ENCODE data around the gene PDE4D.
"Not testable (repeated sequence)": the region's sequence is repeated elsewhere in the genome, so short reads cannot be mapped to it uniquely, and the experiment has no call there.

The PDE4D gene

DNA sequence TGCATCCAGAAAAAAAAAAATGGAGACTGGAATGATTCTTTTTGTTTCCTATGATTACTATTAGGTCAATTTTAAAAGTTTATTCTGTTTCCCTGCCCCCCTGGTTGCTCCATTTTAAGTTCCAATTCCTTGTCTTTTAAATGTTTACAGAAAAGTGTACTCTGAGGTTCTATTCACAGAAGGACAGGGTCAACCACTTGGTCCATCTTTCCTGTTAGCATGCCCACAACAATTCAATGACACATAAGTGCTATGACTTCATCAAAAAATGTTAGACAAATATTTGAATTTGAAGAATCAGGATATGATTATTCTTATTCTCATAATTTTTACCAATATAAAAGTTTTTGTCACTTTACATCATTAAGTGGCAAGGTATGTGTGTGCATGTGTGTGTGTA is 123.7 kb downstream of the PDE4D start:
- DNase-seq = no peak

DNA sequence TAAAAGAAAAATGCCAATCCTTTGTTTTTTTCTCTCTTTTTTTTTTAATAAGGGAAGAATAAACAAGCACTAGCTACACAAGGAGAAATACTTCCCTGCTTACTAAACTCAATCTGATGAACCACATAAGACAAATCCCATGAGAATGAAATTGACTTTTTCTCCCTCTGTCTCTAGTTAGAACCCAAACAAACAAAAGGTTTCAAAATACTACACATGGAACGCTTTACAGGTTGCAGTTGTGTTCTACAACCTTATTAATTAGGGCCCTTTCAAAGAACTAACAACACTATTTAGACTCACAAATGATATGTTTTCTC is 124.5 kb downstream of the PDE4D start:
- DNase-seq = no peak

DNA sequence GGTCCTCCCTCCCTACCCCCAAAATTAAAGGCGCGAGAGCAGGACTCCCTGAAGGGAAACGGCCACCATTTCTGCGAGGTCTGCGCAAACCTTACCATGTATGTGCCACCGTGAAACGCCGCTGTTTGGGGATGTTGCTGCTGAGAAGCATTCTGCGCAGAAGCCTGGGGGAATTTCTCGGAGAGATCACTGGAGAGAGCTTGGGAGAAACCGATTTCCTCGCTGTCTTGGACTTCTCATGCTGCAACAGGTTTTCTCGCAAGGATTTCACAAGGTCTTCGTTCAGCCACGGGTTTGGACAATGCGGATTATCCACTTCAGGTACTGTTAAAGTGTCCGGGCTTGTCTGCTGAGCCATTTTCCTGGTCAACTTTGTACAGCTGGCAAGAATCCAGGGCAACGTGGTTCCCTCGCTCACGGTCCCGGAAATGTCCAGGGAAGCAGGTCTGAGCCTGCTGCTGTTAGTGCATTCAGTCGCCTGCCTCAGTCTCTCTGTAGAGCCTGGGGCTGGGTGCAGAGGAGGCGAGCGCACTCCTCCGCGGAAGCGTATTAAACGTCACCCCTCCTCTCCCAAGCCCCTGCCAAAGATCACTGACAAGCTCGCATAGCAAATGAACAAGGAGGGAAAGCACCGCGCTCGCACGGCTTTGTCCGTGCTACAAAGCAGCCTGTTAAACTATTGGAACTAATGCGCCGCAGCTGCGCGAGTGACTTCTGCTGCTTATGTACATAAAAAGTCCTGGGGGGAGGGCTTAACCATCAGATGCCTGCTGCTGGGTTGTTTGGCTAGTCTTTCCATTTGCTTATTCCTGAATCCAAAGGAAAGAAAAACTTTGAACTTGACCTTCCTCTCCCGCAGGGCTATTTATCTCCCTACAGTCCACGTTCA is 125.1 kb downstream of the PDE4D start:
- DNase-seq = peak in 27 of 58 donors; percentile 6 to 66 (median 29)

DNA sequence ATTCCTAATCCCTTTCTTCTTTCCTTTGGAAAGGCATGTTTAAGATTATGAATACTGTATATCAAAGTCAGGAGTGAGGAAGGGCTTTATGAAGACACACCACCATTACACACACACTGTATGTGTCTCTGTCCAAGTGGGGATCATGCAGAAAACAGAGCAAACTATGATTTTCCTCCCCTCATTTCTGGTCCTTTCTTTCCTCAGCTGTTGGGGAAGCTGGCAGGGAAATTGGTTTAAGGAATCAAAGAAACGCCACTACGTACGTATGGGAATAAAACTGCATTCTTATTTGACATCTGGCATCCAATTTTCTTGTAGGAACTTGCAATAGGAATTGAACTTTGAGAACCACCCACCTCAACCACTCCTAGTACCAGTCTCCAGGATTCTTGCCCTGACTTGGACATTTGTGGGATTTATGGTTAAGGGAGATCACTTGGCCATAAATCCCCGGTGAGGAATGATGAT is 125.8 kb downstream of the PDE4D start:
- DNase-seq = no peak

DNA sequence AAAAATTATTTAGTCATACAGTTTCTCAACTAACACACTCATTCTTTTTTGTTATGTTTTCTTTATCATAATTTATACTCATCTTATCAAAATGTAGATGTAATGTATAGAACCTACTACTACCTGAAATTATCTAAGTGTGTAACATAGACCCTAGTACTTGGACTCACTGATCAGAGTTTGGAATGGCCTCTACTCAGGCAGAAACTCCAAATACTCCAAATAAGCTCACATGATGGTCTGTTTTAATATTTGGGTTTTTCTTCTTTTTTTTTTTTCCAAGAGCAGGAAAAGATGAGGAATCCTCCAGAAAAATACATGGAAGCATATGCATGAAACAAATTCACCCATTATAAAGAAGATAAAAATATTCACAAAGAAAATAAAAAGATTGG is 126.3 kb downstream of the PDE4D start:
- DNase-seq = no peak

DNA sequence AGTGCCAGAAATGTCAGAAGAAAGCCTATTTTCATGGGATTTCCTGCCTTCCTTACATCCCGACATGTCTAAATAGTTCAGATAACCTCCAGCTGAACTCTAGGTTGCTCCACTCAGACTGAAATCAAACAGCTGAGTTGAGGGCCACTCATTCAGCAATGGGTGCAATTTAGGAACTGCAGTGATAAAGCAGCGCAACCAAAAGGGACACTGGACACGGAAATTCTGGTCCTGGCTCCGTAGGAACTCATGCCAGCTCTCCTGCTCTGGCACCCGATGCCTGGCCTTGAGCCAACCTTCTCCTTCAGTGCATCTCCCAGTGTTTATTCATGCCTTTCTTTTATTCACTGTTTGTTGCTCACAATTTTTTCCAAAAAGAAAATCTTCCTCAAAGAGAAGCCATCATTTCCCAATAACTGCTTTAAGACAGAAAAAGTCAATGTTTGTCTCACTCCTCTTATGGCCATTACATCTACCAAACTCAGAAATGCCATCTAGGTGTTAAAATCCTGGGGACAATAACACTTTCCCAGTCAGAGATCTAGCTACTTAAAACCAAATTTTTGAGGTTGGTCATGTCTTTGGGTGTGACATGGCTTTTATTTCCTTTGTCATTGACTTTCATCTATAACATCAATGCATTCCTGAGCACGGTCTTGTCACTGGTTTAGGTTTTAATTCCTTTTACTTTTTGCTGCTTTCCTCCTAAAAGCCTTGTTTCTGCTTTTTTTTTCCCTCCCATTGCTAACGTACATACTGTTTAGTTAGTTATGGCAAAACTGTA is 126.9 kb downstream of the PDE4D start:
- peak in 5 of 58 donors; percentile 1 to 62 (median 11) for DNase-seq

DNA sequence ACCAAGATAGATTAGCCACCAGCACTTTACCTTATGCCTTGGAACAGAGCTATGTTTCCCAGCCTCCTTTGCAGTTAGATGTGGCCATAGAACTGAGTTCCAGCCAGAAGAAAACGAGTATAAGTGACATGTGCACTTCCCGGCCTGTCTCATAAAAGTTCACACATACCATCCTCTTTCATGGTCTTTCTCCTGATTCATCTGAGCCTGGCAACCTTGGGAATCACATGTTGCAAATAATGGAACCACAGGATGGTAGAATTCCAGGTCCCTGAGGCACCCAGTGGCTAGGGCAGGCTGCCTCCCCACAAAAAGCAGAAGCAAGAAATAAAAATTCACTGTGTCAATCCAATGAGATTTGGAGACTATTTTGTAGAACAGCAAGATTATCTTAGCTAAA is 128.1 kb downstream of the PDE4D start:
- DNase-seq = no peak

DNA sequence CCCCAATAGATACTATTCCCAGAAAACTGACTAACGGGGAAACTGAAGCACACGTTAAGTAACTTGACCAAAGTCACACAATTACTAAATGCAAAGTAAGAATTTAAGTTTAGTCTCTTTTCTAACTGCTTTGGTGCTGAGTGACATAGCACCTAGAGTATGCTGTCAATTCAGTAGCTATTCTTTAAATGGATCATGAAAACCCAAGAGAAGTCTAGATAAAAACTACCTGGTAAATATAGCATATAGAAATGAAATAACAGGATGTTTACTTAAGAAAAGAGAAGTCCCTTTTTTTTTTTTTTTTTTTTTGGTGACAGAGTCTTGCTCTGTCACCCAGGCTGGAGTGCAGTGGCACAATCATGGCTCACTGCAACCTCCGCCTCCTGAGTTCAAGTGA is 129.2 kb downstream of the PDE4D start:
- no peak for DNase-seq

DNA sequence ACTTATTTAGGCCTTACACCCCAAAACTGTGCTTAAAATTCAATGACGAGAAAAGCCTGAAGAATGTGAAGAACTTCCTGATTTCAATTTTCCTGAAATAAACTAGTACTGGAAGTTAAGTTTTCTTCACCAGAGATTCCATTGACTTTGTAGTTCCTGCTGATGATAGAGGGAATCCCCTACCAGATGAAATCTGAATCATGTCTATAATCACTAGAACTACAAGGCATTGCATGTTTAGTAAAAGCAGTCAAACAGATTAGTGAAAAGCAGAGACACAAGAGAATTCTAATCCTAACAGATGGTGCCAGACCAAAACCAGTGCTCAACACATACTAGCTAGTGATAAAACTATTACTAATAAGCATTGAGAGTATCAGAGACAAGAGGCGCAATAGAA is 130.0 kb downstream of the PDE4D start:
- DNase-seq = no peak

DNA sequence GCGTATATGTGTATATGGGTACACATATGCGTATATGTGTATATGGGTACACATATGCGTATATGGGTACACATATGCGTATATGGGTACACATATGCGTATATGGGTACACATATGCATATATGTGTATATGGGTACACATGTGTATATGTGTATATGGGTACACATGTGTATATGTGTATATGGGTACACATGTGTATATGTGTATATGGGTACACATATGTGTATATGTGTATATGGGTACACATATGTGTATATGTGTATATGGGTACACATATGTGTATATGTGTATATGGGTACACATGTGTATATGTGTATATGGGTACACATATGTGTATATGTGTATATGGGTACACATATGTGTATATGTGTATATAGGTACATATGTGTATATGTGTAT is 131.3 kb downstream of the PDE4D start:
- not testable (repeated sequence) for DNase-seq

DNA sequence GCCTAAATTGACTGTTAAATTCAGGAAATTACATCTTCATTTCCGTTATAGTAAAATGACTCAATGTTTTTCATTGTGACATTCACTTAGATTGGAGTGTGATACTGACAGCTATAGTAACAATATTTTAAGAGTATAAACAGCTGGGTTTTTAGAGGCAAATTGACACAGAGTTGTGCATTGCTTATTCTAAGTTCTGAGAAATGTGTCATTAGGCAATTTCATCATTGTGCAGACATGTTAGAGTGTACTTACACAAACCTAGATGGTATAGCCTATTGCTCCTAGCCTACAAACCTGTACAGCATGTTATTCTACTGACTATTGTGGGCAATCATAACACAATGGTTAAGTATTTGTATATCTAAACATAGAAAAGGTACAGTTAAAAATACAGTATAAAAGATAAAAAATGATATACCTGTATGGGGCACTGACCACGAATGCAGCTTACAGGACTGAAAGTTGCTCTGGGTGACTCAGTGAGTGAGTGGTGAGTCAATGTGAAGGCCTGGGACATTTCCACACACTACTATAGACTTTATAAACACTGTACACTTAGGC is 132.7 kb downstream of the PDE4D start:
- no peak for DNase-seq

DNA sequence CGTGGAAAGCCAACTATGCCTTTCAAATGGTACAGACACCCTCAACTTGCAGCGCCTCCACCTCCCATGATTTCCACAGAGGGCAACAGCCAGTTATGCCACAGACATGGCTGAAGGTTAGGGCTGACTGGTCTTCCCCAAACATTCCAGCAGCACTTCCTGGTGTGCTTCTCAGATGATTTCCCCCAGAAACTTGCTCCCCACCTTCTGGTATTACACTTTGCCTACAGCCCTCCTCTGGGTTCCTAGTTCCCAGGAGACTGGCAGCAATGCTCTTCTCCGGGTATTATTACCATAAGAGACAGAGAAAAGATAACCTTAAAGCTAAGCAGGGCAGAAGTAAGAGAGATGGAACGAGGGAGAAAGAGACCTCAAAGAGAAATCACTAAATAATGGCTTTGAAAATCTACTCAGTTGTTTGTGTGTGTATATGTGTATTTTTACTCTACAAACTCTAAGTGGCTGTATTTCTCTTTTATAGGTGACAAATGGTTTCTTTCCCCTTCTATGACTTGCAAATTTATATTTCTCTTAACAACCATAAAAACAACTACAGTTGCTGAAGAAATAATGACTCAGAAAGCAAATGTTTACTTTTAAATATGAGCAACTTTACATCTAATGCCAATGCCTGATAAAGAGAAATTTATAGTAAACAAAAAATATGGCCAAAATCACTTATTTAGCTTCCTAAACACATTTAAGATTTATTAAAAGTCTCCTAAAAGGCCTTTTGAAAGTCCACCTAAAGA is 133.8 kb downstream of the PDE4D start:
- no peak for DNase-seq

DNA sequence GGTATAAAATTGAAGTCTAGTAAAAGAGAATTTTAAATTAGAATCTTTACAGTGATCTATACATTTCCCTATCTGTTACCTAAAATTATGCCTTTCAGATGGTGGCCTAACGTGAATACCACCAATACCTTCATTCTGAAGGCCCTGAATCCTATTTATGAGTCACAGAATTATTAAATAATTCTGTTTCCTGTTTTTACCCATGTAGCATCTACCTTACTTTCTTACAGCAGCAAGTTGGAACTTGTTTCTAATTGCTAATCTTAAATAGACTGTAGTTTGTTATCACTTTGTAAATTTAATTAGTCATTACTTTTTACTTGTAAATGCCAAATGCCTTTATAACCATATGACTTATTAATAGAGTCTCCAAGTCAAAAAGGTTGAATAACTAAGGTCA is 135.0 kb downstream of the PDE4D start:
- no peak for DNase-seq

DNA sequence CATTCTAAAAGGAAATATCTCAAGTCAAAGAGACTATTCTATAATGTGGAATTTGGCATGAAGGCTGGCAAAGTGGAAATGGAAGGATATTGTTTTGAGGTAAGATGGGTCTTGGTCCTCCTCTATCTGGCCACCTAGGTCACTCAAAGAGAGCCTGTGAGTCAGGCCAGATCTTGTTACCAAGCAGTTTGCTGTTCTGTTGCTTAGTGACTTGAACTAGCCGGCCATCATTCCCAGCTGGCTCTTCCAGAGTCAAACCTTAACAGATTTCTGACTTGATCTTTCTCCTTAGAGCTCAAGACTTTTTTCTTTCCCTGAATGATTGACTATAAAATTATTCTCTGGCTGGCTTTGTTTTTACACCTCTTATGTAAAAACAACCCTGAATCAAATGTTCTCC is 136.1 kb downstream of the PDE4D start:
- no peak for DNase-seq

DNA sequence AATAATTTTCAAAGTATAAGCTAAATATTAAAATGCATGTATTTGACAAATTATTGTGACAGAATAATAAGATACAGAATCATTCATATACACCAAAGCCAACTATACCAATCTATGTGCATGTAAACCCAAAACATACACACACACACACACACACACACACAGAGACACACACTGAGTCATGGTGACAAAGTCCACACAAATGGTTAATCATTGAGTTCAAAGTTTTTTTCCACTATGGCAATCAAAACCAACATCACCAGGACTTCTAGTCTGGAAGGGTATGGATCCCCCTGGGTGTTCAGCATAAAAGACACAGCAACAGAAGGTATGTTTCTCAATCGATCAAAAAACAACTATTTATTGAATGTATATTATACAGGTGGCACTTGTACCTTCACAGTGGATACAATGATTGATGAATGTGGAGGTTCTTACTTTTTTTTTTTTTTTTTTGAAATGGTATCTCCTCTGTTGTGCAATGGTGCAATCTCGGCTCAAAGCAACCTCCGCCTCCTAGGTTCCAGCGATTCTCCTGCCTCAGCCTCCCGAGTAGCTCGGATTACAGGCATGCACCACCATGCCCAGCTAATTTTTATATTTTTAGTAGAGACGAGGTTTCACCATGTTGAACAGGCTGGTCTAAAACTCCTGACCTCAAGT is 137.0 kb downstream of the PDE4D start:
- DNase-seq = no peak

DNA sequence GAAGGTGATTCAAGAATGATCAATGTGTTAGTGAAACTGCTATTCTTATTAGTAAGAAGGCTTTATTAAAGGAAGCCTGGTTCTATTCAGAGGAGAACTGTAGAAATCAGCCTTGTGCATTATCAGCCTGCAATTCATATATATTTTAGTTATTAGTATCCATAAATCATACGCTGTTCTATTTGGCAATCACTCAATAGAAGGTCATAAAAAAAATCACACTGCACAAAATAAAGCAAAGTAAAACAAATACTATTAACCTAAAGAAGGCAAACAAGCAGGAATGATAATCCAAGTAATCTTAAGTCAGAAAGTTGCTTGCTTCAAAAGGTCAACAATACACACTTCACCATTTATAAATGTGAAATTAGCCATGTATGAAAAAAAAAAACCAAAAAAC is 138.1 kb downstream of the PDE4D start:
- DNase-seq = no peak

DNA sequence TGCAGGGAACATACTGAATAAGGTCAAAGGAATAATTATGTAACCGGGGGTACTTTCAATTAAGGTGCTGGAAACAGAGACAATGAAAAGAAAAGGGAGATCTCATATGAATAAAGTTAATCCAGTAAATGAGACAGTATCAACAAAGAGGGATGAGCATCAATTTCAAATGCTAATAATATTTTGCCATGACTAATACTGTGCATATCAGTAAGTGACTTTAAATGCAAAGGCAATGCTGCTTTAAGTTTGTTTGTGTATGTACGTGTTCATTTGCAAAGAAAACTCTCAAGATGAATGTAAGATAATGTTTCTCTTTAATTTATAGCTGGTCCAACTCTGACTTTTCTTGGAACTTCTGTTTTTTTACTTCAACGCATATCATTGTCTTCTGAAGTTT is 139.9 kb downstream of the PDE4D start:
- no peak for DNase-seq

DNA sequence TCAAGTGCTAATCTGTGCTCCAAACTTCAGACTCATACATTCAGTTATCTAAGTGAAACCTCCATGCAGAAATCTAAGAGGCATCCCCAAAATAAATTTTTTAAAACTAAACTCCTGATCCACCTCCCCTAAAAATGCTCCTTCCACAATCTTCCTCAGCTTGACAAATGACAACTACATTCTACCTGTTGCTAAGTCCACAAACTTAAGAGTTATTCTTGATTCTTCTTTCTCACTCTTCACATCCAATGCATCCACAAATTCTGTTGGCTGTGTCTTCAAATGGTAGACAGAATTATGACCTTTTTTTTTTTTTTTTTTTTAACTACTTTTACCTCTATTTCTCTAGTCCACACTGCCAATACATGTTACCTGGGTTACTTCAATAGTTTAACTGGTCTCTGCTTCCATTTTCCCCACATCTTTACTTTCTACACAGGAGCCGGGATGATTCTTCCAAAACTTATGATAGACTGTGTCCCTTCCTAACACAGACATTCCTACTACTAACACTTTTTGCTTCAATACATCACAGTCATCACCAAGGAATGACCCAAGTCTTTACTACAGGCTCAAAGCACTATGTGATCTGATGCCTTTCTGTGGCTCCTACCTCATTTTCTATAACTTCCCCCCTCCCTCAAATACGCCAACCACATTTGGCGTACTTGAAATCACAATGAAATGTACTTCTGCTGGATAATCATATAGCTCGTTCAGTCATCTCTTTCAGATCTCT is 143.6 kb downstream of the PDE4D start:
- no peak for DNase-seq

DNA sequence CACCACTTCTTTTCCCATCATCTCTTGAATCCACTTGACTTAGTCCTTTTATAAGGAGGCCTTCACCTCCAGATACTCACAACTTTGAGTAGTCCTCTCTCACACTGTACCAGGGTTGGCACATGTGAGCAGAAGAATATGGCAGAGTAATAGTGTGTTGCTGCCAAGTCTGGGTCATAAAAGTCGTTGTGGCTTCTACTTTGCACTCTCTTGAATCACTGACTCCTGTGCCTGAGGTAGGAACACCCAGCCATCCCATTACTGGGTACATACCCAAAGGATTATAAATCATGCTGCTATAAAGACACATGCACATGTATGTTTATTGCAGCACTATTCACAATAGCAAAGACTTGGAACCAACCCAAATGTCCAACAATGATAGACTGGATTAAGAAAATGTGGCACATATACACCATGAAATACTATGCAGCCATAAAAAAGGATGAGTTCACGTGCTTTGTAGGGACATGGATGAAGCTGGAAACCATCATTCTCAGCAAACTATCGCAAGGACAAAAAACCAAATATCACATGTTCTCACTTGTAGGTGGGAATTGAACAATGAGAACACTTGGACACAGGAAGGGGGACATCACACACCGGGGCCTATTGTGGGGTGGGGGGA is 145.4 kb downstream of the PDE4D start:
- not testable (repeated sequence) for DNase-seq

DNA sequence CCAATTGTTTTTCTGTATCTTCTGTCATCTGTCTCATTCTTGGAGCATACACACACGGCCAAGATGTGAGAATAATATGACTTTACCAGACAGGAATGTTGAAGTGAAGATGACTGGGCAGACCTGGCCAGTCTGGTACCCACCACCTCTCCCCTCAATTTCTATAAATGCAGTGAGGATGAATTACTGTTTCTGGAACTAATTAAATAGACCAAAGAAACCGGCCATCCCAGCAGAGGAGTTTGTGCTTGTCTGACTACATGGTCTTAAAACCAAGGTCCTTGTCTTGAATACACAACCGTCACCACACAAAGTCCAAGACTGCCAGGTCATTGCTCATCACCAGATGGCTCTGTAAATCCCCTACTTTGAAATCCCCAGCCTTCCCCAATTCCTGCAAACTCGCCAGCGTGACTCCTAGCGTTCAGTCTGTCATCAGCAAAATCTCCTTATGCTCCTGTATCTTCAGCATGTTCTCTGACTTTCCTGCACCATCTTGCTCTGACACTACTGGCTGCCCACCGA is 147.2 kb downstream of the PDE4D start:
- DNase-seq = no peak

All from anterior cingulate cortex (tissue), 58 donors.